NCI-H774 (cell line): Measurements from ENCODE around the gene ADARB2.
A peak's percentile ranks its signal among the peaks of the same experiment; 100 is the strongest.
"Not testable (repeated sequence)": the region's sequence is repeated elsewhere in the genome, so short reads cannot be mapped to it uniquely, and the experiment has no call there.

ENCODE experiments used
- DNase-seq: peaks from one replicate; lab custom pipeline; 2025; lab: John Stamatoyannopoulos, UW

ADARB2 gene

GRCh38 chr10:1737222-1738061 lies at the start of gene ADARB2:
Gene ADARB2, minus strand, starts transcription at chr10:1737525.
- DNase-seq: peak; percentile 95

GRCh38 chr10:1785835-1786234 lies 48.5 kb upstream of the ADARB2 start:
- no peak for DNase-seq

- DNase-seq: peak; percentile 91
These were observed 45.5 kb upstream of the ADARB2 start for GRCh38 chr10:1782841-1783240.

- no peak for DNase-seq
These were observed 42.5 kb upstream of the ADARB2 start for GRCh38 chr10:1779796-1780195.

DNA sequence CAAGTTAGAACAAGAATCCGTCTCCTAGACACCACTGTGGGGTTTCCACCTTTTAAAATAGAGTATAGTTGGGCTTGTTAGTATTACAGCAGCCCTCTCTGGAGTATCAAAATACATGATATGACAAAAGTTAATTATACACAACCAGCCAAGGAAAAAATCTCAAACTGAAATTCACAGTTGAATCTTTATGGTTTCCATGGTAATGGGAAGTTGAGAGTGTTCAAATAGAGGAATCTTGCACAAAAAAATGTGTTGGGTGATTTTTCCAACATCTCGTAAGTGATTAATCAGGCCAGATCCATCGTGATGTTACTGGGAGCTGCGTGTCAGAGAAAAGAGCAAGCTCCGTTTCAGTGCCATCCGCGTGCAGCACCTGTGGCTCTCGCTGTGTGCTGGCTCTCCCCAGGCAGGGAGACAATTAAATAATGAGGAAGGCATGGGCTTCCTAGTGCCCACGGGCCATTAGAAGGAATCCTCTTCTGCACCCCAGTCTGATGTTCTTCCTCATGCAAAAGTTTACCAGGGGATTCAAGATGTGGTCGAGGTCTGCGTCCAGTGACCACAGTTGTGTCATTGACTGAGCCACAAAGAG lies 41.1 kb upstream of the ADARB2 start:
- no peak for DNase-seq

DNA sequence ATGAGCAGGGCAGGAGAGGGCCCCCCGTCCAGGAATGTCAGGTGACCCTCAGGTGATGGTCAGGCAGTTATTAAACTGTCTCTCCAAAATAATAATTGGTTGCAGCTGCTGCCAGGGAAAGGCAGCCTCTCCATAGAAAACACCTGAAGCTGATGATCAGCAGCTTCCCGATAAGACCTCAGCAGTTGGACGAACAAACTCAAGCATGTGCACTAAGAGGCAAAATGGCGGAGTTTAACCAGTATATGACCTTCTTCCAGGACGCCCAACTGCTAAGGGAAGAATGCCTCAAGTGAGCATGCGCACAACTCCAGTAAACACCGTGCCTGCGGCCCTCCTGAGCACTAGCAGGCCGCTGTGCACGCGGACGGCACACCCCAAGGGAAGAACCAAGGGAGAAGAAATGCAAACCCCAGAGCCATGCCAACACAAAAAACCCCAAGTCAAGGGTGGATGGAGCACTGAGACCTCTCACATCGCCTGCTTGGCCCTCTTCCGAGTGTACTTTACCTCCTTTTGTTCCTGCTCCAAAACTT lies 38.9 kb upstream of the ADARB2 start:
- DNase-seq: no peak

- DNase-seq: no peak
These were observed 37.5 kb upstream of the ADARB2 start for GRCh38 chr10:1774796-1775195.

- not testable (repeated sequence) for DNase-seq
These were observed 35.9 kb upstream of the ADARB2 start for GRCh38 chr10:1773204-1773603.

DNA sequence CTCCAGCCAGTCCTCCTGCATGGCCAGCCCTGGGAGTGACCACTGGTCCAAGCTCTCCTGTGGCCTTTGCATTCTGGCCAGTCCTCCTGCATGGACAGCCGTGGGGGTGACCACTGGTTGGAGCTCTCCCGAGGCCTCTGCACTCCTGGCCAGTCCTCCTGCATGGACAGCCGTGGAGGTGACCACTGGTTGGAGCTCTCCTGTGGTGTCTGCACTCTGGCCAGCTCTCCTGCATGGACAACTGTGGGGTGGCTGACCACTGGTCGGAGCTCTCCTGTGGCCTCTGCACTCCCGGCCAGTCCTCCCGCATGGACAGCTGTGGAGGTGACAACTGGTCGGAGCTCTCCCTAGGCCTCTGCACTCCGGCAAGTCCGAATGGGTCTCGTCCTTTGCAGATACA lies 28.7 kb upstream of the ADARB2 start:
- DNase-seq: no peak

DNA sequence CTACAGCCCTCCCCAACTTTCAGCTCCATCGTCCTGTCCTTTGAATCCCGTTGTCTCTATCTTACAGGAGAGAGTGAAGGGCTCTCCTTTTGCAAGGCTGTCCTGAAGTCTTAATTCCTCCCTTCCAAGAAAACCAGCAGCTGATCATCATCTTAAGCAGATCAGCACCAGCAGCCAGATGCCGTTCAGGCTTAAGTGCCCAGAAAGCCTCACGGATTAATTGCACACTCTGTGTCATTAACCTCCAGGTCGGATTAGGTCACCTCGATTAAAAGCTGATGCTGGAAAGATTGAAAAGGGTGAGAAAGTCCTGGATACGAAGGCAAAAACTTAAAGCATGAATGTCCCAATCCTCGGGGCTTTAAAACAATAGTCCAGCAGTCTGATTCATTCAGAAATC lies 24.8 kb upstream of the ADARB2 start:
- no peak for DNase-seq

GRCh38 chr10:1754506-1755153 lies 17.3 kb upstream of the ADARB2 start:
- peak; percentile 64 for DNase-seq

GRCh38 chr10:1752153-1752552 lies 14.8 kb upstream of the ADARB2 start:
- DNase-seq: no peak

GRCh38 chr10:1747590-1748157 lies 10.3 kb upstream of the ADARB2 start:
- no peak for DNase-seq

- no peak for DNase-seq
These were observed 9.5 kb upstream of the ADARB2 start for GRCh38 chr10:1746796-1747195.

GRCh38 chr10:1745780-1746456 lies 8.6 kb upstream of the ADARB2 start:
- DNase-seq: no peak

GRCh38 chr10:1744524-1744923 lies 7.2 kb upstream of the ADARB2 start:
- DNase-seq: no peak

GRCh38 chr10:1743141-1743540 lies 5.8 kb upstream of the ADARB2 start:
- DNase-seq: no peak

GRCh38 chr10:1741450-1741849 lies 4.1 kb upstream of the ADARB2 start:
- DNase-seq: no peak

GRCh38 chr10:1739751-1740150 lies 2.4 kb upstream of the ADARB2 start:
- no peak for DNase-seq

- DNase-seq: no peak
These were observed 1.6 kb upstream of the ADARB2 start for GRCh38 chr10:1738950-1739349.

DNA sequence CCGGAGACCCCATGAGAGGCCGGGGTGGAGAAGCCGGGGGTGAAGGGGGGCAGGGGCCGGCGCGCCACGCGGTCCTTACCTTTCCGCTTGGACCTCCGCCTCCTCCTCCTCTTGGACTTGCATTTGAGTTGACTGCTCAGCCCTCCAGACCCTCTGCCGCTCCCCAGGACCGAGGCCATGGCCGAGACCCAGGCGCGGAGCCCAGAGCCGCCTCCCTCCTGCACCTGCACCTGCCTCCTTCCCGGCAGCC lies 428 bp downstream of the ADARB2 start:
- DNase-seq: no peak
